GM23248 (cell line): ENCODE measurements around the gene GNS.

ENCODE experiments used
- EZH2 ChIP-seq: fragments of 200-600 bp; sonication (generic); IDR thresholded peaks from 2 replicates; pipeline ENCODE4 v1.6.1; 2018; ENCODE audit warnings: antibody characterized with exemption, mild to moderate bottlenecking; ENCODE audit not compliant: insufficient read depth, poor library complexity, severe bottlenecking
- EZH2phosphoT487 ChIP-seq: fragments of 200-600 bp; sonication (generic); IDR thresholded peaks from 2 replicates; pipeline ENCODE4 v1.6.1; 2018; ENCODE audit warnings: antibody characterized with exemption, moderate library complexity, mild to moderate bottlenecking, low read depth; ENCODE audit not compliant: insufficient read depth

- no peak for TF ChIP-seq EZH2phosphoT487
- TF ChIP-seq EZH2: no peak
Measured at GRCh38 chr12:64678835-64679234, 80.4 kb downstream of the GNS start.
